BLaER1 treated with 17β-estradiol and CSF1 and Interleukin-3, amounts not matched to agents 10 nM and 100 nM (cell line): Measurements from ENCODE around the gene SHMT1.
A peak's percentile ranks its signal among the peaks of the same experiment; 100 is the strongest.

Experiments used
- H3K27ac ChIP-seq, 11 experiments: shearing (Covaris generic); formaldehyde crosslinking; 2 replicates each; pipeline ENCODE4 v1.8.1; 2022
- H3K27me3 ChIP-seq, 11 experiments: shearing (Covaris generic); formaldehyde crosslinking; 2 replicates each; pipeline ENCODE4 v1.8.1; 2022
- H3K36me3 ChIP-seq, 11 experiments: shearing (Covaris generic); formaldehyde crosslinking; 2 replicates each; pipeline ENCODE4 v1.8.1; 2022
- H3K4me1 ChIP-seq, 10 experiments: shearing (Covaris generic); formaldehyde crosslinking; 2 replicates each; pipeline ENCODE4 v1.8.1; 2022
- H3K4me2 ChIP-seq, 11 experiments: shearing (Covaris generic); formaldehyde crosslinking; 2 replicates each; pipeline ENCODE4 v1.8.1; 2022
- H3K4me3 ChIP-seq, 10 experiments: shearing (Covaris generic); formaldehyde crosslinking; 2 replicates each; pipeline ENCODE4 v1.8.1; 2022
- H3K9ac ChIP-seq, 11 experiments: shearing (Covaris generic); formaldehyde crosslinking; 2 replicates each; pipeline ENCODE4 v1.8.1; 2022
- H3K9me3 ChIP-seq, 11 experiments: shearing (Covaris generic); formaldehyde crosslinking; replicated peaks in 1 of 11; 2 replicates each; pipeline ENCODE4 v1.8.1; 2022
- H4K20me1 ChIP-seq, 11 experiments: shearing (Covaris generic); formaldehyde crosslinking; 2 replicates each; pipeline ENCODE4 v1.8.1; 2022
- Cebpa-rat ChIP-seq, 11 experiments: shearing (Covaris generic); IDR thresholded peaks; 2 replicates each; pipeline ENCODE4 v1.8.1; 2022

SHMT1 gene

GRCh38 chr17:18291718-18292540 is 71.4 kb downstream of the SHMT1 start:
- Histone ChIP-seq H3K4me3 (no peak overlapping the region), H3K4me2 (no peak overlapping the region), H3K27me3 (no peaks in the 10 kb centered on the region), H3K9ac (no peak overlapping the region; a peak in 2 of 22 replicates), H3K27ac (peak overlapping the region in 2 of 11 experiments; percentile 20 to 22; a peak in 3 of 22 replicates), H4K20me1 (peaks cover 0 to 18% (median 6%) of the 10 kb centered on the region in 11 experiments; a peak in 6 of 22 replicates), H3K9me3 (no peaks in the 10 kb centered on the region), H3K4me1 (peaks cover 0 to 11% (median 7%) of the 10 kb centered on the region in 10 experiments; a peak in 13 of 20 replicates), H3K36me3 (peaks cover 79 to 100% (median 97%) of the 10 kb centered on the region in 11 experiments)
- TF ChIP-seq Cebpa-rat (IDR thresholded peaks at IDR 0.05): no peak

GRCh38 chr17:18285296-18285695 is 78.1 kb downstream of the SHMT1 start:
- Histone ChIP-seq H3K4me2 (no peak overlapping the region), H3K27ac (no peak overlapping the region), H3K4me1 (no peaks in the 10 kb centered on the region), H3K27me3 (no peaks in the 10 kb centered on the region), H4K20me1 (peaks cover 0 to 63% (median 20%) of the 10 kb centered on the region in 11 experiments; a peak in 16 of 22 replicates), H3K9ac (no peak overlapping the region), H3K36me3 (peaks cover 97 to 100% (median 98%) of the 10 kb centered on the region in 11 experiments), H3K9me3 (no peaks in the 10 kb centered on the region), H3K4me3 (no peak overlapping the region)
- TF ChIP-seq Cebpa-rat (IDR thresholded peaks at IDR 0.05): no peak

DNA sequence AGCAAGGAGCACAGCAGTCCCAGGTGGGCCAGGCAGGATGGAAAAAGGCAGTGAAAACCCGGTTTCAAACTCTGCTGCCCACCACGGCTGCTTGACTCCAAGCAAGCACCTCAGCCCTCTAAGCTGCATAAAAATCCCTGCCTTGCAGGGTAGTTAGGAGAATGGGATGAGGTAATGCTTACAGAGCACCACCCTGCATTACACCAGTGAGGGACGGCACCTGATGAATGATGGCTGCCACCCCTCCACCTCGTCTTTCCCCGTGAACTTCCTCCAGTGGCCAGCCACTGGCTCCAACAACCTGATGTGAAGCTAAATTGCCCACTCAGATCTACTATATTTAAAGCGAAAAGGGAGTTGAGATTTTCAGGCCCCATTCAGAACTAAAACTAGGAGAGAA is 81.6 kb downstream of the SHMT1 start:
- H4K20me1 ChIP-seq: peaks cover 0 to 81% (median 34%) of the 10 kb centered on the region in 11 experiments; a peak in 17 of 22 replicates
- no peaks in the 10 kb centered on the region for H3K4me1 ChIP-seq
- H3K4me3 ChIP-seq: no peak overlapping the region
- H3K9me3 ChIP-seq: no peaks in the 10 kb centered on the region
- no peak overlapping the region for H3K4me2 ChIP-seq
- TF ChIP-seq Cebpa-rat (IDR thresholded peaks at IDR 0.05): no peak
- no peak overlapping the region for H3K27ac ChIP-seq
- peaks cover 99 to 100% (median 100%) of the 10 kb centered on the region in 11 experiments for H3K36me3 ChIP-seq
- H3K27me3 ChIP-seq: no peaks in the 10 kb centered on the region
- no peak overlapping the region for H3K9ac ChIP-seq

- no peaks in the 10 kb centered on the region for H3K9me3 ChIP-seq
- H3K27ac ChIP-seq: no peak overlapping the region
- H4K20me1 ChIP-seq: peaks cover 0 to 84% (median 36%) of the 10 kb centered on the region in 11 experiments; a peak in 17 of 22 replicates
- H3K4me2 ChIP-seq: no peak overlapping the region
- no peak for TF ChIP-seq Cebpa-rat (IDR thresholded peaks at IDR 0.05)
- H3K27me3 ChIP-seq: no peaks in the 10 kb centered on the region
- H3K4me1 ChIP-seq: no peaks in the 10 kb centered on the region
- peaks cover 99 to 100% (median 100%) of the 10 kb centered on the region in 11 experiments for H3K36me3 ChIP-seq
- H3K9ac ChIP-seq: no peak overlapping the region
- H3K4me3 ChIP-seq: no peak overlapping the region
Observed at GRCh38 chr17:18280766-18281371, 82.5 kb downstream of the SHMT1 start.

DNA sequence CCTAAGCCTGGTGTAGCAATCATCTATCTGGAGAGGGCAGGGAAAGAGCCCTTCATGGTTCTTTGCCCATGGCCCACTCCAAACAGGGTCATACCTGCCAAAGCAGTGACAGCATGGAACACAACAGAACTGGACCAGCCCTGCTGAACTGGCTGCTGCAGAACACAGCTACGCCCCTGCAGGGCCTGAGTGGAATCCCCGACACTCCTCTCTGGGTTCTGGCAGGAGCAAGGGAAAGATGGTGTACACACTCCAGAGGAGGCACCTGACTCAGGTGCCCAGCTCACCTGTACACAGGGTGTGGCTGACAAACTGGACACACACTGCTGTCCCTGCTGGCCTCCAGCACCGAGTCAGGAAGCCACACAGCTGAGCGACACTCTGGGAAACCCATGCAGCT is 83.1 kb downstream of the SHMT1 start:
- TF ChIP-seq Cebpa-rat (IDR thresholded peaks at IDR 0.05): no peak
- Histone ChIP-seq H3K27me3 (no peaks in the 10 kb centered on the region), H3K4me2 (no peak overlapping the region), H3K4me3 (no peak overlapping the region), H3K9ac (no peak overlapping the region), H3K36me3 (peaks cover 99 to 100% (median 100%) of the 10 kb centered on the region in 11 experiments), H4K20me1 (peaks cover 0 to 82% (median 36%) of the 10 kb centered on the region in 11 experiments; a peak in 17 of 22 replicates), H3K9me3 (no peaks in the 10 kb centered on the region), H3K27ac (no peak overlapping the region), H3K4me1 (no peaks in the 10 kb centered on the region)

- Histone ChIP-seq H3K27ac (no peak overlapping the region), H4K20me1 (peaks cover 0 to 84% (median 39%) of the 10 kb centered on the region in 11 experiments; a peak in 16 of 22 replicates), H3K4me1 (no peaks in the 10 kb centered on the region), H3K4me3 (no peak overlapping the region), H3K9ac (no peak overlapping the region), H3K4me2 (no peak overlapping the region), H3K9me3 (no peaks in the 10 kb centered on the region), H3K36me3 (peaks cover 97 to 100% (median 99%) of the 10 kb centered on the region in 11 experiments), H3K27me3 (no peaks in the 10 kb centered on the region)
- no peak for TF ChIP-seq Cebpa-rat (IDR thresholded peaks at IDR 0.05)
Observed at GRCh38 chr17:18278867-18279266, 84.5 kb downstream of the SHMT1 start.
